C4-2B (cell line): ENCODE measurements around the gene ZEB2.

Experiments
- CTCF ChIP-seq: fragments of 450-650 bp; conservative IDR thresholded peaks from 2 replicates; pipeline ENCODE4 v1.5.1; 2017; ENCODE audit warnings: mild to moderate bottlenecking
- ZFX ChIP-seq: fragments of 450-650 bp; IDR thresholded peaks from 2 replicates; pipeline ENCODE4 v1.6.1; 2017

- no peak for TF ChIP-seq ZFX
- no peak for TF ChIP-seq CTCF
Measured at GRCh38 chr2:144348846-144349245, 171.1 kb downstream of the ZEB2 start.
